Measurements from ENCODE around the gene BCLAF1.
"Not testable (repeated sequence)": the region's sequence is repeated elsewhere in the genome, so short reads cannot be mapped to it uniquely, and the experiment has no call there.

Gene BCLAF1

DNA sequence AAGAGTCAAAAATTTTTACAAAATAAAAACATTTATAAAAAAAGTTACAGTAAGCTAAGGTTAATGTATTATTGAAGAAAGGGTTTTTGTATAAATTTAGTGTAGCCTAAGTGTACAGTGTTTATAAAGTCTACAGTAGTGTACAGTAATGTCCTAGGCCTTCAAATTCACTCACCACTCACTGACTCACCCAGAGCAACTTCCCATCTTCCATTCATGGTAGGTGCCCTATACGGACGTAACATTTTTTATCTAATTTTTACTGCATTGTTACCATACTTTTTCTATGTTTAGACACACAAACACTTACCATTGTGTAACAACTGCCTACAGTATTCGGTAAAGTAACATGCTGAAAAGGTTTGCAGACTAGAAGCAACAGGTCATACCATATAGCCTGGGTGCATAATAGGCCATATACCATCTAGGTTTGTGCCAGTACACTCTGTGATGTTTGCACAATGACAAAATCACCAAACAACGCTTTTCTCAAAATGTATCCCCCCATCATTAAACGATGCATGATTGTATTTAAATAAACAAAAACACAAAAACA, 45.5 kb downstream of the BCLAF1 start:
- DNase-seq (ENCODE audit: low spot score), result no peak

- DNase-seq (ENCODE audit: low spot score), result no peak
Measured at GRCh38 chr6:136236466-136237293, 53.0 kb downstream of the BCLAF1 start.

GRCh38 chr6:136235233-136235564, 54.4 kb downstream of the BCLAF1 start:
- no peak for DNase-seq (ENCODE audit: low spot score)

GRCh38 chr6:136232701-136233100, 56.9 kb downstream of the BCLAF1 start:
- DNase-seq (ENCODE audit: low spot score), result no peak

GRCh38 chr6:136230219-136230853, 59.3 kb downstream of the BCLAF1 start:
- DNase-seq (ENCODE audit: low spot score), result no peak

- DNase-seq (ENCODE audit: low spot score), result no peak
Measured at GRCh38 chr6:136228814-136229213, 60.8 kb downstream of the BCLAF1 start.

DNA sequence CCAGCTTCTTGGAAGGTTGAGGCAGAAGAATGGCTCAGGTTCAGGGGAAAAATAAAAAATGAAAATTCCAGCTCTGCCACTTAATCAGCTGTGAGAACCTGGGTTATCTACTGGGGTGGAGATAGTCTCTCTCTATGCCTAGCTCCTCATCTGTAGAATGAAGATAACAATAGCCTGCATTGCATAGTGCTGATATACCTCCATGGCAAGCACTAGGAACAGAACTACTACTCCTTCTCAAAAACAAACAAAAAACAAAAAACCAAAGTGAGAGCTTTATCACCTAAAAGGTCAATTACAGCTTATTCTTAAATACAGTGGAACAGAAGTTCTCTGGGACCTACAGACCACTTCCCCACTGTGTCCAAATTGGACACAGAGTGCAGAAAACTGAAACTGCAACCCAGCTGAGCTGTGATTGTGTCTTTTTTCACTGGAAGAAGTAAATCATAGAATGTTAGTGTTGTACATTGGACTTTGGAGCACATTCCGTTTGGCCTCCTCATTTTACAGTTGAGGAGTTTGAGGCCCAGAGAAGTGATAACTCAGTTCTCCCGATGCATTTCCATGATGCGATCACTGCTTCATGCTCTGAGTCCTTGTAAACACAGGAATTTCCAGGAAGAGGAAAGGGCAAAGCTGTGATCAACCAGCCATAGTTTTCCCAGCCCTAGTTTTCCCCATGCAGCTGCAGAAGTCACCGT, 62.8 kb downstream of the BCLAF1 start:
- no peak for DNase-seq (ENCODE audit: low spot score)

DNA sequence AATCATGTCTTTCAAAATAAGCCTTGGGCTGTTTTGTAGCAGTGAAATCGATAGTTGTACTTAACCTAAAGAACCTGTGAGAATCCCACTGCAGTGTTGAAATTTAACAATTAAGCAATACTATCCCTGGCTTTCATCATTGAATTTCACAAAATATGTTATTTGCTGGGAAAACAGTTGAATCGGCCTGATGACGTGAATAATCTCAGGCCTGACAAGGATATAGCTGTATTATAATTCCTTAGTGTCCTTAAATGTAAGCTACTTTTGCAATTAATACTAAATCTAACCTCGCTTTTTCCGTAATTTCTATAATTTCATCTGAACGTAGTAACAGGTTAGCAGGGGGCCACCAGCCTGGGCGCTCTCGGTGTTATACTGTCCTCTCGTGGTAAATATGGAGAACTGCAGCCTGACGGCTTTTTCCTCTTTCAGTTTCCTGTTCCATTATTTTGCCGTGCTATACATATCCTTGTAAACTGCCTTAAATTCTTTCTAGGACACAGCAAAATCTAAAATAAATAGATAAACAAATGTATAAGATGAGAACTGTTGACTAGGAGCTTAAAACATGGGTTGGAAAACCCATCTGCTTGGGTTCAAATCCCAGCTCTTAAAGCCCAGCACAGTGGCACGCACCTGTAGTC, 63.5 kb downstream of the BCLAF1 start:
- DNase-seq (ENCODE audit: low spot score), result no peak

DNA sequence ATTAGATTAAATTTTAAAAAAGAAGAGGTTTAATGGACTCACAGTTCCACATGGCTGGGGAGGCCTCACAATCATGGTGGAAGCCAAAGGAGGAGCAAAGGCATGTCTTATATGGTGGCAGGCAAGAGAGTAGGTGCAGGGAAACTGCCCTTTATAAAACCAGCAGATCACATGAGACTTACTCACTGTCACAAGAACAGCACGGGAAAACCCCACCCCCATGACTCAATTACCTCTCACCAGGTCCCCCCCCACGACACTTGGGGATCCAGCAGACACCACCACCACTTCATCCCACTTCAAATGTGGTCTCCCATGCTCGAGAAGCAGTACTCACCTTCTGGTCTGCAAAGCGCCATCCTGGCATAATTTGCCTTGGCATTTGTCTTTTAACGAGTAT, 64.2 kb downstream of the BCLAF1 start:
- DNase-seq (ENCODE audit: low spot score), result no peak

DNA sequence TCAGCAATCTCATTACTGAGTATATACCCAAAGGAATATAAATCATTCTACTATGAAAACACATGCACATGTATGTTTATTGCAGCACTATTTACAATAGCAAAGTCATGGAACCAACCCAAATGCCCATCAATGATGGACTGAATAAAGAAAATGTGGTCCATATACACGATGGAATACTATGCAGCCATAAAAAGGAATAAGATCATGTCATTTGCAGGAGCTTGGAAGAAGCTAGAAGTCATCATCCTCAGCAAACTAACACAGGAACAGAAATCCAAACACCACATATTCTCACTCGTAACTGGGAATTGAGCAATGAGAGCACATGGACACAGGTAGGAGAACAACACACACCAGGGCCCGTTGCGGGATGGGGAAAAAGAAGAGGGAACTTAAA, 64.7 kb downstream of the BCLAF1 start:
- DNase-seq (ENCODE audit: low spot score), result not testable (repeated sequence)

DNA sequence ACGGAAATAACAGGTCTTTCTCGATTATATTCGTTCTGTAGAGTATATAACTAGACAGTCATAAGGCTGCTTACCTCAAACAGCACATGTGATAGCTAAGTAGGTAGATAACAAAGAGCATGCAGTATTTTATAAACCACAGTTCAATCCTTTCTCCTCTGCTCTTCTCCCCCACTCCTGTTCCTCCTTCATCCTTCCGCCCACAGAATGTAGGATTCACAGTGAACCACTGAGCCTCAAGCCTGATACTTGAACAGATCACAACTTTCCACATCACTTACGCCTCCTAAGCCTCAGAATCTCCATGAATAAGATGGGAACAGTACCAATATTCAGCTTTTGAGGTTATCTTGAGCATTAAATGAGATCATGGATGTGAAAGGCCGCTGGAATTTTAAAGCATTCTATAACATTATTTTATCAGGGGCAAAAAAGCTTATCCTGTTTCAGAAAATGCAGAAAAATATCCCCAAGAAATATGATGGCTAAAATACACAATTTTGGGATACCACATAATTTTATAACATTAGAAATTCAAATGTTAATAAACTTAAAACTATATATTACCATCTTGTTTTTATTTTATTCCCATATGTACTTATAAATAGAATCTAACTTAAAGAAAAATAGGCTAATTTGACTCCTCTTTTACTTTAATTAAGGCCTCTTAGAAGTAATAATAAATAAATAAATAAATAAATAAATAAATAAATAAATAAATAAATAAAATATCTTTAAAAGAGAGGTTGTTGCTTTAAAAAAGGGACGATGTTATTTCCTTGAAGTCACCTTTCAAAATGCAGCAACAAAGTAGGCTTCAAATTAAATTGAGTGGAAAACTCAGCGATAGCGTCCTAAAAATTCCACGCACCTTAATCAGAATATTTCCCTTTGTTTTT, 72.9 kb downstream of the BCLAF1 start:
- no peak for DNase-seq (ENCODE audit: low spot score)

GRCh38 chr6:136213853-136214252, 75.8 kb downstream of the BCLAF1 start:
- DNase-seq (ENCODE audit: low spot score), result no peak

- no peak for DNase-seq (ENCODE audit: low spot score)
Measured at GRCh38 chr6:136213012-136213539, 76.6 kb downstream of the BCLAF1 start.

- DNase-seq (ENCODE audit: low spot score), result no peak
Measured at GRCh38 chr6:136212608-136213007, 77.0 kb downstream of the BCLAF1 start.

GRCh38 chr6:136210398-136211165, 79.1 kb downstream of the BCLAF1 start:
- no peak for DNase-seq (ENCODE audit: low spot score)

DNA sequence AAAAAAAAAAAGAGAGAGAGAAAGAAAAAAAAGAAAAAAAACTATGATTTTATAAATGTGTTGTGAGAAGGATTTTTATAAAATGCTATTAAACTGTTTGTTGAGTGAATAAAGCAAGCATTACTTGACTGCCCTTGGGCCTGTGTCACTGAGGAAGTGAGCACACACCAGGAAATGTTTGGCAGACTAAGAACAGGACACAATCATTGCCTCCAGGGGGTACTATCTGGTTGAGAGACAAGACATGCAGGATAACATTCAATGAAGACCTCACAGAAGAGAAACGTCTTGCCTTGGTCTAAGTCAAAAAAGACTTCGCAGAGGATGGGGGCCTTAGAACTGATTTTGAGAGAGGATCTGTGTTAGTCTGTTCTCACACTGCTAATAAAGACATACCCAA, 80.2 kb downstream of the BCLAF1 start:
- no peak for DNase-seq (ENCODE audit: low spot score)

DNA sequence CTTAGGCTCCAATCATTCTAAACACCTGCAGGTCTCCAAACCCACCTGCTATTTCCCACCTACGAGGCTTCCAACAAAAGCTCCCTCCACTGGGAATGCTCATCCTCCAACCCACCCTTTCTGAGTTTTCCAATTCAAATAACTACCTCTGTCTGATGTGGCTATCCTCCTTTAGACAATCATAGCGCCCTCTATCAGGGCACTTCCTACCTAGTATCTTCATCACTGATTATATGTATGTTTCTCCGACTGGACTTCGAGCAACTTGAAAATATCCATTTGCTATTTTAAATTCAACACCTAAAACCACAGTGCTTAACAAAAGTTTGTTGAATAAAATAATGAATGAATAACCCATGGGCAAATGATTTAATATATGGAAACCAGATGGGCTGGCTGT, 80.9 kb downstream of the BCLAF1 start:
- DNase-seq (ENCODE audit: low spot score), result no peak

All from D341Med (cell line).